Caco-2 (cell line): ENCODE results near the gene P2RX3. TPM values are rescaled to one million over a fixed set of nuclear protein-coding genes. Genes with fewer than 3 reads are reported as not detected.

Experiments
- BruUV-seq: library from RNA; stranded (reverse); fragments of 400-500 nt; replicated peaks from 2 replicates; lab custom pipeline; 2021; lab: Mats Ljungman, UMichigan
- CTCF ChIA-PET: fragments of 300-600 bp; sonication (Branson Sonifier 250); formaldehyde crosslinking; loops from one replicate; lab custom pipeline; 2022; ENCODE audit warnings: antibody characterized with exemption; lab: Charles Lee
- POLR2A ChIA-PET: fragments of 300-600 bp; sonication (Branson Sonifier 250); formaldehyde crosslinking; loops from one replicate; lab custom pipeline; 2022; ENCODE audit warnings: antibody characterized with exemption; lab: Charles Lee
- DNase-seq, 2 experiments: peaks; one replicate each; pipeline versions ENCODE4 v3.0.0 to v3.0.0-alpha.2; 2020 to 2022
- H3K27me3 ChIP-seq: replicated peaks from 2 replicates; pipeline ENCODE4 v1.6.0; 2011; ENCODE audit warnings: low read length; ENCODE audit not compliant: control insufficient read depth, insufficient read depth
- H3K36me3 ChIP-seq: 2 replicates; pipeline ENCODE4 v1.5.1; 2011; ENCODE audit warnings: low read length; ENCODE audit not compliant: control insufficient read depth, insufficient read depth
- H3K4me1 ChIP-seq: fragments of 250-450 bp; sonication (Bioruptor Pico); 2 replicates; pipeline ENCODE4 v1.5.1; 2020; ENCODE audit warnings: mild to moderate bottlenecking
- H3K4me3 ChIP-seq: 2 replicates; pipeline ENCODE4 v1.5.1; 2011; ENCODE audit warnings: low read depth, mild to moderate bottlenecking, control low read depth, low read length
- H3K9me3 ChIP-seq: fragments of 250-450 bp; sonication (Bioruptor Pico); 2 replicates; pipeline ENCODE4 v1.5.1; 2020; ENCODE audit warnings: mild to moderate bottlenecking, moderate library complexity
- H3K27ac Mint-ChIP-seq: one replicate; pipeline ENCODE4 v1.8.0; 2022; ENCODE audit warnings: mixed read lengths; ENCODE audit not compliant: unreplicated experiment
- H3K27me3 Mint-ChIP-seq: one replicate; pipeline ENCODE4 v1.8.0; 2022; ENCODE audit warnings: mixed read lengths; ENCODE audit not compliant: insufficient read depth, unreplicated experiment
- H3K36me3 Mint-ChIP-seq: one replicate; pipeline ENCODE4 v1.8.0; 2022; ENCODE audit warnings: mild to moderate bottlenecking, mixed read lengths; ENCODE audit not compliant: insufficient read depth, unreplicated experiment
- H3K4me1 Mint-ChIP-seq: one replicate; pipeline ENCODE4 v1.8.0; 2022; ENCODE audit warnings: low read depth, mixed read lengths; ENCODE audit not compliant: unreplicated experiment
- H3K4me3 Mint-ChIP-seq: one replicate; pipeline ENCODE4 v1.8.0; 2022; ENCODE audit warnings: mild to moderate bottlenecking, moderate library complexity, mixed read lengths; ENCODE audit not compliant: unreplicated experiment
- H3K9me3 Mint-ChIP-seq: one replicate; pipeline ENCODE4 v1.8.0; 2022; ENCODE audit warnings: mixed read lengths; ENCODE audit not compliant: unreplicated experiment
- CTCF ChIP-seq, 2 experiments: fragments of 200-600 bp in 1 of 2; IDR thresholded peaks; 1 replicate in 1 of 2; 2 replicates in 1 of 2; pipeline versions ENCODE4 v1.5.1 to v1.8.0; 2011 to 2022; ENCODE audit warnings: antibody characterized with exemption in 1 of 2, control low read depth in 1 of 2, inconsistent platforms in 1 of 2, low read depth in 1 of 2, low read length in 1 of 2, mild to moderate bottlenecking in 1 of 2, moderate library complexity in 1 of 2; ENCODE audit not compliant: insufficient read depth in 1 of 2, severe bottlenecking in 1 of 2, unreplicated experiment in 1 of 2
- intact Hi-C: fragments of 100-400 bp; cut with micrococcal nuclease; formaldehyde crosslinking; loops from one replicate; pipeline ENCODE4 v1.10.0; 2022; ENCODE audit not compliant: unreplicated experiment
- total RNA-seq: library from RNA; stranded (reverse); gene quantifications from 2 replicates; pipeline ENCODE4 v1.2.3, GENCODE V29; 2022

Gene P2RX3
- total RNA-seq, 1 experiment from 2014 or later: not detected

GRCh38 chr11:57348636-57349313 is 10.6 kb downstream of the P2RX3 start:
- Histone ChIP-seq H3K4me1 (peaks cover 6% of the 10 kb centered on the region; the same call in 1 of the 2 replicates), H3K36me3 (no peaks in the 10 kb centered on the region), H3K9me3 (no peaks in the 10 kb centered on the region), H3K27me3 (no peaks in the 10 kb centered on the region), H3K4me3 (no peak overlapping the region)
- CTCF ChIA-PET: no interaction called here
- BruUV-seq: no TSS peak
- POLR2A ChIA-PET: no interaction called here
- H3K4me1 Mint-ChIP-seq: peaks cover 5% of the 10 kb centered on the region
- DNase-seq: no peak
- H3K4me3 Mint-ChIP-seq: no peak overlapping the region
- intact Hi-C loops: loop anchor here (5.0 to 10.0 kb wide), 2 partner anchors 54 to 1176 kb away; no protein-coding TSS in a partner anchor
- H3K27ac Mint-ChIP-seq: no peak overlapping the region
- no peaks in the 10 kb centered on the region for H3K36me3 Mint-ChIP-seq
- no peaks in the 10 kb centered on the region for H3K9me3 Mint-ChIP-seq
- H3K27me3 Mint-ChIP-seq: no peaks in the 10 kb centered on the region
- no peak for TF ChIP-seq CTCF (IDR thresholded peaks at IDR 0.05; ENCODE audit: insufficient read depth in 1 of 2, low read depth in 1 of 2, low read length in 1 of 2, severe bottlenecking in 1 of 2, unreplicated experiment in 1 of 2)

DNA sequence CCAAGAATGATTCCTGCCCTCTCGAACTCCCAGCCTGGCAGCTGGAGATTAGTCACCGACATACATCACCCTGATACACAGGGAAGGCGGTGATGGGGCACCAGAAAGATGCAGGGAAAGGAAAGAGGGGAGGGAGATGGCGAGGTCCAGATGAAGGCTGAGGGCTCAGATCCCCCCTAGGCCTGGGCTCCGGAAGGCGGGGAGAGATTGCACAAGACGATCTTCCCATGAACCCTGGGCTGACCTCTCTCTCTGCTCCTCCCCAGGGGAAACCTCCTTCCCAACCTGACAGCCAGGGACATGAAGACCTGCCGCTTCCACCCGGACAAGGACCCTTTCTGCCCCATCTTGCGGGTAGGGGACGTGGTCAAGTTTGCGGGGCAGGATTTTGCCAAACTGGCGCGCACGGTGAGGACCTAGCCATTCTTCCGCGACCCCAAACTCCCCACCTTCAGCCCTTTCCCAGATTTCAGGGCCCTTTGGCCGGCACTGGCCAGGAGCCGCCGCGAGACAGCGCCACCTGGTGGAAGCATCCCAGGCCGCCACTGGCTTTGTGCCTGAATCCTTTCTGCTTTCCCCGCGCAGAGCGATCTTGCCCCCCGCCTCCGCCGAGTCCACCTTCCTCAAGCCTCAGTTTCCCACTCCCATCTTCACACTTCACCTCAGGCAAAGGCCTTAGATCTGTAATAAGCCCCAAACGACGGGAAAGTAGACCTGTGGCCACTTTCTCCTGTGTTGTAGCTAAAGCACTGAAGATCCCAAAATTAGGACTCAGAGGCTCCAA is 11.5 kb downstream of the P2RX3 start:
- peak; percentile 30 to 71 for TF ChIP-seq CTCF (IDR thresholded peaks at IDR 0.05; ENCODE audit: insufficient read depth in 1 of 2, low read depth in 1 of 2, low read length in 1 of 2, severe bottlenecking in 1 of 2, unreplicated experiment in 1 of 2)
- Mint-ChIP-seq H3K36me3 (no peaks in the 10 kb centered on the region), H3K9me3 (no peaks in the 10 kb centered on the region), H3K27ac (no peak overlapping the region), H3K27me3 (no peaks in the 10 kb centered on the region), H3K4me1 (peaks cover 5% of the 10 kb centered on the region), H3K4me3 (no peak overlapping the region)
- peak in 1 of 2 experiments; percentile 56 for DNase-seq
- peaks cover 6% of the 10 kb centered on the region; the same call in 1 of the 2 replicates for H3K4me1 ChIP-seq
- POLR2A ChIA-PET: interaction anchor here (0.7 kb wide), 1 partner anchor 11 kb away, joined by 14 read pairs; no protein-coding TSS in a partner anchor
- no peak overlapping the region for H3K4me3 ChIP-seq
- CTCF ChIA-PET: interaction anchor here (1.2 kb wide), 1 partner anchor 125 kb away, joined by 4 read pairs; no protein-coding TSS in a partner anchor
- H3K36me3 ChIP-seq: no peaks in the 10 kb centered on the region
- no peaks in the 10 kb centered on the region for H3K27me3 ChIP-seq
- BruUV-seq: no TSS peak
- H3K9me3 ChIP-seq: no peaks in the 10 kb centered on the region
- intact Hi-C loops: loop anchor here (5.0 to 10.0 kb wide), 2 partner anchors 53 to 1175 kb away; no protein-coding TSS in a partner anchor

DNA sequence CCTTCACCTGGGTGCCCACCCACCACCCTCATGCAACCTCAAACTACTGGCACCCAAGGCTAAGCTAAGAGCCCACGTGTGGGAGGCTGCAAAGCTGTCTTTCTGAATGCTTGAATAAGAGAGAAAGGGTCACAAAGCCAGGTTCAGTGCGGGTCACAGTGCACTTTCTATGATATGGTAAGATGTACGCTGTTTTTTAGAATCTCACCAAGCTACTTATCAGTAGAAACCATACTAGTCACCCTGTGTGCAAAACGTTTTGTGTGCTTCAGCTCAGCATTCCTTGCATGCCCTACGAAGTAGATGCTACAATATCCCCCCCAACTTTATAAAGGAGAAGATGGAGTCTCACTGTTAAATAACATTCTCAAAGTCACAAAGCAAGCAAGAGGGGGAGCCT is 14.9 kb downstream of the P2RX3 start:
- ChIA-PET CTCF (interaction anchor here (0.6 to 0.8 kb wide), 2 partner anchors 7 to 245 kb away, joined by 4 read pairs; no protein-coding TSS in a partner anchor), POLR2A (no interaction called here)
- no peaks in the 10 kb centered on the region for H3K9me3 Mint-ChIP-seq
- no peaks in the 10 kb centered on the region for H3K4me1 Mint-ChIP-seq
- no peaks in the 10 kb centered on the region for H3K36me3 Mint-ChIP-seq
- intact Hi-C loops: no loop called here
- H3K36me3 ChIP-seq: no peaks in the 10 kb centered on the region
- H3K4me3 Mint-ChIP-seq: no peak overlapping the region
- no TSS peak for BruUV-seq
- H3K27me3 Mint-ChIP-seq: no peaks in the 10 kb centered on the region
- no peaks in the 10 kb centered on the region for H3K27me3 ChIP-seq
- no peak overlapping the region for H3K27ac Mint-ChIP-seq
- peaks cover 7% of the 10 kb centered on the region for H3K4me1 ChIP-seq
- no peaks in the 10 kb centered on the region for H3K9me3 ChIP-seq
- DNase-seq: no peak
- no peak for TF ChIP-seq CTCF (IDR thresholded peaks at IDR 0.05; ENCODE audit: insufficient read depth in 1 of 2, low read depth in 1 of 2, low read length in 1 of 2, severe bottlenecking in 1 of 2, unreplicated experiment in 1 of 2)
- no peak overlapping the region for H3K4me3 ChIP-seq
